HEK293 (cell line): ENCODE data around the gene LRRFIP1.

Source experiments
- CTCF ChIA-PET: fragments of 350-600 bp; formaldehyde crosslinking; extraction: SDS; loops from one replicate; lab custom pipeline; 2021; ENCODE audit warnings: antibody characterized with exemption; lab: Yijun Ruan, JAX
- POLR2A ChIA-PET: fragments of 300-600 bp; formaldehyde crosslinking; extraction: SDS; loops from one replicate; lab custom pipeline; 2020; ENCODE audit warnings: antibody characterized with exemption, inconsistent platforms; lab: Yijun Ruan, JAX
- H3K27ac ChIP-seq: fragments of 200-500 bp; sonication (Bioruptor generic); 2 replicates; pipeline ENCODE4 v1.5.1; 2014; ENCODE audit warnings: low read depth, low read length, control low read depth, inconsistent platforms; ENCODE audit errors: extremely low read depth
- H3K36me3 ChIP-seq, 2 experiments: fragments of 200-500 bp in 1 of 2; sonication (Bioruptor generic) in 1 of 2; 1 replicate in 1 of 2; 2 replicates in 1 of 2; pipeline ENCODE4 v1.5.1; 2014 to 2017; ENCODE audit warnings: inconsistent platforms in 2 of 2, low read length in 2 of 2; ENCODE audit not compliant: control insufficient read depth in 2 of 2, insufficient read depth in 1 of 2
- H3K4me1 ChIP-seq: fragments of 200-500 bp; sonication (Bioruptor generic); 2 replicates; pipeline ENCODE4 v1.5.1; 2014; ENCODE audit warnings: mild to moderate bottlenecking, low read length, inconsistent platforms; ENCODE audit not compliant: control insufficient read depth, insufficient read depth
- H3K4me3 ChIP-seq: 2 replicates; pipeline ENCODE4 v1.5.1; 2011; ENCODE audit warnings: low read depth, mild to moderate bottlenecking, control low read depth, low read length, moderate library complexity
- H3K9me3 ChIP-seq: fragments of 200-500 bp; sonication (Bioruptor generic); 2 replicates; pipeline ENCODE4 v1.5.1; 2014; ENCODE audit warnings: low read depth, low read length, inconsistent platforms; ENCODE audit not compliant: control insufficient read depth, insufficient read depth
- GFI1B ChIP-seq: fragments of 450-650 bp; formaldehyde crosslinking; IDR thresholded peaks from 2 replicates; pipeline ENCODE4 v1.5.1; 2016; ENCODE audit warnings: missing biosample characterization, missing genetic modification characterization
- HOXA7 ChIP-seq: sonication (generic); formaldehyde crosslinking; IDR thresholded peaks from 2 replicates; pipeline ENCODE4 v1.8.1; 2022; ENCODE audit warnings: missing genetic modification reagents, borderline replicate concordance
- PRDM1 ChIP-seq: fragments of 450-650 bp; formaldehyde crosslinking; IDR thresholded peaks from 2 replicates; pipeline ENCODE4; 2016; ENCODE audit warnings: missing biosample characterization, missing genetic modification characterization
- SP7 ChIP-seq: fragments of 450-650 bp; formaldehyde crosslinking; IDR thresholded peaks from 2 replicates; pipeline ENCODE4 v1.5.1; 2016; ENCODE audit warnings: missing biosample characterization, missing genetic modification characterization
- YY1 ChIP-seq: fragments of 450-650 bp; formaldehyde crosslinking; IDR thresholded peaks from 2 replicates; pipeline ENCODE4 v1.5.1; 2018; ENCODE audit warnings: missing biosample characterization, missing genetic modification characterization
- ZBTB7A ChIP-seq: fragments of 450-650 bp; formaldehyde crosslinking; IDR thresholded peaks from 2 replicates; pipeline ENCODE4 v1.5.1; 2016; ENCODE audit warnings: low read depth, missing biosample characterization, missing genetic modification characterization
- ZFP41 ChIP-seq: fragments of 450-650 bp; formaldehyde crosslinking; IDR thresholded peaks from 2 replicates; pipeline ENCODE4 v1.5.1; 2016; ENCODE audit warnings: missing biosample characterization, missing genetic modification characterization, borderline replicate concordance
- ZFP69B ChIP-seq: fragments of 450-650 bp; formaldehyde crosslinking; IDR thresholded peaks from 2 replicates; pipeline ENCODE4 v1.5.1; 2016; ENCODE audit warnings: missing biosample characterization, missing genetic modification characterization
- ZNF10 ChIP-seq: fragments of 450-650 bp; formaldehyde crosslinking; IDR thresholded peaks from 2 replicates; pipeline ENCODE4 v1.5.1; 2017; ENCODE audit warnings: missing biosample characterization, missing genetic modification characterization
- ZNF202 ChIP-seq: fragments of 450-650 bp; formaldehyde crosslinking; IDR thresholded peaks from 2 replicates; pipeline ENCODE4 v1.5.1; 2016; ENCODE audit warnings: missing biosample characterization, missing genetic modification characterization, borderline replicate concordance
- ZNF23 ChIP-seq: fragments of 450-650 bp; formaldehyde crosslinking; IDR thresholded peaks from 2 replicates; pipeline ENCODE4 v1.5.1; 2016; ENCODE audit warnings: missing biosample characterization, missing genetic modification characterization, borderline replicate concordance
- ZNF266 ChIP-seq: fragments of 450-650 bp; formaldehyde crosslinking; IDR thresholded peaks from 2 replicates; pipeline ENCODE4 v1.5.1; 2016; ENCODE audit warnings: missing biosample characterization, missing genetic modification characterization, low read depth
- ZNF48 ChIP-seq: fragments of 450-650 bp; formaldehyde crosslinking; IDR thresholded peaks from 2 replicates; pipeline ENCODE4 v1.5.1; 2016; ENCODE audit warnings: missing biosample characterization, missing genetic modification characterization
- ZNF548 ChIP-seq: fragments of 450-650 bp; formaldehyde crosslinking; IDR thresholded peaks from 2 replicates; pipeline ENCODE4 v1.5.1; 2016; ENCODE audit warnings: missing biosample characterization, missing genetic modification characterization
- ZNF571 ChIP-seq: fragments of 450-650 bp; formaldehyde crosslinking; IDR thresholded peaks from 2 replicates; pipeline ENCODE4 v1.5.0; 2017; ENCODE audit warnings: missing biosample characterization, missing genetic modification characterization
- ZNF610 ChIP-seq: fragments of 450-650 bp; formaldehyde crosslinking; IDR thresholded peaks from 2 replicates; pipeline ENCODE4 v1.5.1; 2016; ENCODE audit warnings: missing biosample characterization, missing genetic modification characterization, borderline replicate concordance
- ZNF701 ChIP-seq: fragments of 450-650 bp; formaldehyde crosslinking; IDR thresholded peaks from 2 replicates; pipeline ENCODE4 v1.5.1; 2016; ENCODE audit warnings: missing biosample characterization, missing genetic modification characterization
- ZNF768 ChIP-seq: fragments of 450-650 bp; formaldehyde crosslinking; IDR thresholded peaks from 2 replicates; pipeline ENCODE4 v1.5.1; 2018; ENCODE audit warnings: missing biosample characterization, mild to moderate bottlenecking, missing genetic modification characterization
- TF ChIP-seq, protein P1 (sequence below): fragments of 450-650 bp; IDR thresholded peaks from 2 replicates; pipeline ENCODE4 v1.5.1; 2018; ENCODE audit warnings: missing biosample characterization, mild to moderate bottlenecking, missing genetic modification characterization
- TF ChIP-seq, protein P2 (sequence below): fragments of 450-650 bp; formaldehyde crosslinking; IDR thresholded peaks from 2 replicates; pipeline ENCODE4; 2016; ENCODE audit warnings: missing biosample characterization, missing genetic modification characterization
- TF ChIP-seq, protein P3 (sequence below): fragments of 450-650 bp; formaldehyde crosslinking; IDR thresholded peaks from 2 replicates; pipeline ENCODE4 v1.5.1; 2016; ENCODE audit warnings: missing biosample characterization, missing genetic modification characterization
- TF ChIP-seq, protein P4 (sequence below): fragments of 450-650 bp; formaldehyde crosslinking; IDR thresholded peaks from 2 replicates; pipeline ENCODE4 v1.5.1; 2016; ENCODE audit warnings: missing biosample characterization, missing genetic modification characterization
- TF ChIP-seq, protein P5 (sequence below): fragments of 450-650 bp; formaldehyde crosslinking; IDR thresholded peaks from 2 replicates; pipeline ENCODE4 v1.5.1; 2017; ENCODE audit warnings: missing biosample characterization, missing genetic modification characterization
- TF ChIP-seq, protein P6 (sequence below): fragments of 450-650 bp; formaldehyde crosslinking; IDR thresholded peaks from 2 replicates; pipeline ENCODE4 v1.5.1; 2016; ENCODE audit warnings: missing biosample characterization, missing genetic modification characterization

Gene LRRFIP1

DNA sequence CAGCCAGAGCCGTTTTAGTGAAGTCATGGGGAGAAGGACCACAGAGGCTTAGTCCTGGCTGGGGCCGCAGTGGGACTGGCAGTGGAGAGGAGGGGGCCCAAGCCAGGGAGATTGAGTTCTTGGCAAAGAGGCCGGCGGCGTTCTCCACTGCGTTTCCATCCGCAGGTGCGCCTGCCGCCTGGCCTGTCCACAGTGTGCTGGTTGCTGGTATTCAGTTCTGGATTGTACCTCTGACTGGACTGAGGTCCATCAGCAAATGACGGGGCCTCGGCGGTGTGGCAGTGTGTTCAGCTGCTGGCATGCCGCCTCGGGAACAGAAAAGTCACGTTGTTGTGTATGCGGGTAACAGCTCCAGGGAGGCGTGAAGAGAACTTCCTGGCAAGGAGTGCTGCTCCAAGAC, 36.8 kb downstream of the LRRFIP1 start (continued):
- TF ChIP-seq ZFP41 (tag by site-specific recombination), result no peak

DNA sequence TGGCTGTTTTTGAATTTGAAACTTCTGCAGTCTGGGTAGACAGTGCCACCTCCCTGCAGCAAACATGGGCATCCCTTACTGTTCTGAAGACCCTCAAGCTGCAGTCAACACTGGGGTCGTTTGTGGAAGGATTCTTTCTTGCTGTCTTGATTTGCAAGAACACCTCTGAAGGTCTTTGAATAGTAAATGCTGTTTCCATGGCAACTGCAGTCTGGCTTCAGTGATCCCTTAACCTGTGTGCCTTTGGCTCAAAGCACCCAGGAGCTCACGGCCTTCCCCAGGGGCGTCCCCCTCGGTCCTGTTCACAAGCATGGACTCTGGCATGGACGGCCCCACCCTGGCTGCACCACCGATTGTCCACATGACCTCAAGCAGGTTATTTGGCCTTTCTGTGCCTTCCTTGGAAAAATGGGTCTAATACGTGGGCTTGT, 38.3 kb downstream of the LRRFIP1 start:
- TF ChIP-seq, protein P1, sequence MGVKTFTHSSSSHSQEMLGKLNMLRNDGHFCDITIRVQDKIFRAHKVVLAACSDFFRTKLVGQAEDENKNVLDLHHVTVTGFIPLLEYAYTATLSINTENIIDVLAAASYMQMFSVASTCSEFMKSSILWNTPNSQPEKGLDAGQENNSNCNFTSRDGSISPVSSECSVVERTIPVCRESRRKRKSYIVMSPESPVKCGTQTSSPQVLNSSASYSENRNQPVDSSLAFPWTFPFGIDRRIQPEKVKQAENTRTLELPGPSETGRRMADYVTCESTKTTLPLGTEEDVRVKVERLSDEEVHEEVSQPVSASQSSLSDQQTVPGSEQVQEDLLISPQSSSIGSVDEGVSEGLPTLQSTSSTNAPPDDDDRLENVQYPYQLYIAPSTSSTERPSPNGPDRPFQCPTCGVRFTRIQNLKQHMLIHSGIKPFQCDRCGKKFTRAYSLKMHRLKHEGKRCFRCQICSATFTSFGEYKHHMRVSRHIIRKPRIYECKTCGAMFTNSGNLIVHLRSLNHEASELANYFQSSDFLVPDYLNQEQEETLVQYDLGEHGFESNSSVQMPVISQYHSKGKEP, result no peak
- TF ChIP-seq ZNF266 (tag by site-specific recombination), result no peak
- TF ChIP-seq ZNF571 (tag by site-specific recombination), result no peak
- TF ChIP-seq ZNF10 (tag by site-specific recombination), result no peak
- no peak for TF ChIP-seq YY1
- TF ChIP-seq ZBTB7A (tag by site-specific recombination), result no peak
- TF ChIP-seq, protein P2, sequence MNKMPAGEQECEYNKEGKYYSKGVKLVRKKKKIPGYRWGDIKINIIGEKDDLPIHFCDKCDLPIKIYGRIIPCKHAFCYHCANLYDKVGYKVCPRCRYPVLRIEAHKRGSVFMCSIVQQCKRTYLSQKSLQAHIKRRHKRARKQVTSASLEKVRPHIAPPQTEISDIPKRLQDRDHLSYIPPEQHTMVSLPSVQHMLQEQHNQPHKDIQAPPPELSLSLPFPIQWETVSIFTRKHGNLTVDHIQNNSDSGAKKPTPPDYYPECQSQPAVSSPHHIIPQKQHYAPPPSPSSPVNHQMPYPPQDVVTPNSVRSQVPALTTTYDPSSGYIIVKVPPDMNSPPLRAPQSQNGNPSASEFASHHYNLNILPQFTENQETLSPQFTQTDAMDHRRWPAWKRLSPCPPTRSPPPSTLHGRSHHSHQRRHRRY (tag by site-specific recombination), result no peak
- no peak for TF ChIP-seq ZNF23 (tag by site-specific recombination)
- TF ChIP-seq ZNF548 (tag by site-specific recombination), result no peak
- no peak for TF ChIP-seq ZNF768 (tag by site-specific recombination)
- no peak for TF ChIP-seq SP7 (tag by site-specific recombination)
- TF ChIP-seq HOXA7, result no peak
- TF ChIP-seq ZNF48 (tag by site-specific recombination), result no peak
- no peak for TF ChIP-seq ZNF202 (tag by site-specific recombination)
- TF ChIP-seq ZNF701 (tag by site-specific recombination), result no peak
- TF ChIP-seq, protein P3, sequence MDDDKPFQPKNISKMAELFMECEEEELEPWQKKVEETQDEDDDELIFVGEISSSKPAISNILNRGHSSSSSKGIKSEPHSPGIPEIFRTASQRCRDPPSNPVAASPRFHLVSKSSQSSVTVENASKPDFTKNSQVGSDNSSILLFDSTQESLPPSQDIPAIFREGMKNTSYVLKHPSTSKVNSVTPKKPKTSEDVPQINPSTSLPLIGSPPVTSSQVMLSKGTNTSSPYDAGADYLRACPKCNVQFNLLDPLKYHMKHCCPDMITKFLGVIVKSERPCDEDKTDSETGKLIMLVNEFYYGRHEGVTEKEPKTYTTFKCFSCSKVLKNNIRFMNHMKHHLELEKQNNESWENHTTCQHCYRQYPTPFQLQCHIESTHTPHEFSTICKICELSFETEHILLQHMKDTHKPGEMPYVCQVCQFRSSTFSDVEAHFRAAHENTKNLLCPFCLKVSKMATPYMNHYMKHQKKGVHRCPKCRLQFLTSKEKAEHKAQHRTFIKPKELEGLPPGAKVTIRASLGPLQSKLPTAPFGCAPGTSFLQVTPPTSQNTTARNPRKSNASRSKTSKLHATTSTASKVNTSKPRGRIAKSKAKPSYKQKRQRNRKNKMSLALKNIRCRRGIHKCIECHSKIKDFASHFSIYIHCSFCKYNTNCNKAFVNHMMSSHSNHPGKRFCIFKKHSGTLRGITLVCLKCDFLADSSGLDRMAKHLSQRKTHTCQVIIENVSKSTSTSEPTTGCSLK, result no peak
- TF ChIP-seq ZFP69B, result no peak
- no peak for TF ChIP-seq ZNF610
- Histone ChIP-seq H3K4me3 (no peak overlapping the region), H3K4me1 (peaks cover 11% of the 10 kb centered on the region), H3K36me3 (peaks cover 0 to 5% of the 10 kb centered on the region in 2 experiments; a peak in 1 of 3 replicates), H3K9me3 (no peaks in the 10 kb centered on the region), H3K27ac (no peak overlapping the region)
- ChIA-PET CTCF (no interaction called here), POLR2A (no interaction called here)

DNA sequence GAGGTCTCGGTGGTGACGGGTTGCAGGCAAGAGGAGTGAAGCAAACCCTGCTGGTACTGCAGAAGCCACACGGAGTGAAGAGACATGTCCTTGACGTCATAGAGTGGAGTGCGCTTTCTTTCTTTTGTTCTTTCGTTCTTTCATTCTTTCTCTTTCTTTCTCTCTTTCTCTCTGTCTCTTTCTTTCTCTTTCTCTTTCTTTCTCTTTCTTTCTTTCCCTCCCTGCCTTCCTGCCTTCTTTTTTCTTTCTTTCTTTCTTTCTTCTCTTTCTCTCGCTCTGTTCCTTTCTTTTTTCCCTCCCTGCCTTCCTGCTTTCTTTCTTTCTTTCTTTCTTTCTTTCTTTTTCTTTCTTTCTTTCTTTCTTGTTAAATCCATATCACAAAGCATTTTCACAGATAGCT, 39.2 kb downstream of the LRRFIP1 start:
- no peak overlapping the region for H3K27ac ChIP-seq
- ChIA-PET POLR2A (no interaction called here), CTCF (interaction anchor here (1.2 kb wide), 1 partner anchor 79 kb away, joined by 3 read pairs; no protein-coding TSS in a partner anchor)
- no peaks in the 10 kb centered on the region for H3K9me3 ChIP-seq
- H3K4me1 ChIP-seq, result peaks cover 11% of the 10 kb centered on the region
- H3K36me3 ChIP-seq, result peaks cover 0 to 5% of the 10 kb centered on the region in 2 experiments; a peak in 1 of 3 replicates
- H3K4me3 ChIP-seq, result no peak overlapping the region
- TF ChIP-seq PRDM1 (tag by site-specific recombination) (peak; percentile 64; the same call in 1 of the 2 replicates), GFI1B (tag by site-specific recombination) (no peak)
- TF ChIP-seq, protein P4, sequence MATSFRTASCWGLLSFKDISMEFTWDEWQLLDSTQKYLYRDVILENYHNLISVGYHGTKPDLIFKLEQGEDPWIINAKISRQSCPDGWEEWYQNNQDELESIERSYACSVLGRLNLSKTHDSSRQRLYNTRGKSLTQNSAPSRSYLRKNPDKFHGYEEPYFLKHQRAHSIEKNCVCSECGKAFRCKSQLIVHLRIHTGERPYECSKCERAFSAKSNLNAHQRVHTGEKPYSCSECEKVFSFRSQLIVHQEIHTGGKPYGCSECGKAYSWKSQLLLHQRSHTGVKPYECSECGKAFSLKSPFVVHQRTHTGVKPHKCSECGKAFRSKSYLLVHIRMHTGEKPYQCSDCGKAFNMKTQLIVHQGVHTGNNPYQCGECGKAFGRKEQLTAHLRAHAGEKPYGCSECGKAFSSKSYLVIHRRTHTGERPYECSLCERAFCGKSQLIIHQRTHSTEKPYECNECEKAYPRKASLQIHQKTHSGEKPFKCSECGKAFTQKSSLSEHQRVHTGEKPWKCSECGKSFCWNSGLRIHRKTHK (tag by site-specific recombination), result no peak
- TF ChIP-seq, protein P5, sequence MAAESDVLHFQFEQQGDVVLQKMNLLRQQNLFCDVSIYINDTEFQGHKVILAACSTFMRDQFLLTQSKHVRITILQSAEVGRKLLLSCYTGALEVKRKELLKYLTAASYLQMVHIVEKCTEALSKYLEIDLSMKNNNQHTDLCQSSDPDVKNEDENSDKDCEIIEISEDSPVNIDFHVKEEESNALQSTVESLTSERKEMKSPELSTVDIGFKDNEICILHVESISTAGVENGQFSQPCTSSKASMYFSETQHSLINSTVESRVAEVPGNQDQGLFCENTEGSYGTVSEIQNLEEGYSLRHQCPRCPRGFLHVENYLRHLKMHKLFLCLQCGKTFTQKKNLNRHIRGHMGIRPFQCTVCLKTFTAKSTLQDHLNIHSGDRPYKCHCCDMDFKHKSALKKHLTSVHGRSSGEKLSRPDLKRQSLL, result no peak
- TF ChIP-seq, protein P6, sequence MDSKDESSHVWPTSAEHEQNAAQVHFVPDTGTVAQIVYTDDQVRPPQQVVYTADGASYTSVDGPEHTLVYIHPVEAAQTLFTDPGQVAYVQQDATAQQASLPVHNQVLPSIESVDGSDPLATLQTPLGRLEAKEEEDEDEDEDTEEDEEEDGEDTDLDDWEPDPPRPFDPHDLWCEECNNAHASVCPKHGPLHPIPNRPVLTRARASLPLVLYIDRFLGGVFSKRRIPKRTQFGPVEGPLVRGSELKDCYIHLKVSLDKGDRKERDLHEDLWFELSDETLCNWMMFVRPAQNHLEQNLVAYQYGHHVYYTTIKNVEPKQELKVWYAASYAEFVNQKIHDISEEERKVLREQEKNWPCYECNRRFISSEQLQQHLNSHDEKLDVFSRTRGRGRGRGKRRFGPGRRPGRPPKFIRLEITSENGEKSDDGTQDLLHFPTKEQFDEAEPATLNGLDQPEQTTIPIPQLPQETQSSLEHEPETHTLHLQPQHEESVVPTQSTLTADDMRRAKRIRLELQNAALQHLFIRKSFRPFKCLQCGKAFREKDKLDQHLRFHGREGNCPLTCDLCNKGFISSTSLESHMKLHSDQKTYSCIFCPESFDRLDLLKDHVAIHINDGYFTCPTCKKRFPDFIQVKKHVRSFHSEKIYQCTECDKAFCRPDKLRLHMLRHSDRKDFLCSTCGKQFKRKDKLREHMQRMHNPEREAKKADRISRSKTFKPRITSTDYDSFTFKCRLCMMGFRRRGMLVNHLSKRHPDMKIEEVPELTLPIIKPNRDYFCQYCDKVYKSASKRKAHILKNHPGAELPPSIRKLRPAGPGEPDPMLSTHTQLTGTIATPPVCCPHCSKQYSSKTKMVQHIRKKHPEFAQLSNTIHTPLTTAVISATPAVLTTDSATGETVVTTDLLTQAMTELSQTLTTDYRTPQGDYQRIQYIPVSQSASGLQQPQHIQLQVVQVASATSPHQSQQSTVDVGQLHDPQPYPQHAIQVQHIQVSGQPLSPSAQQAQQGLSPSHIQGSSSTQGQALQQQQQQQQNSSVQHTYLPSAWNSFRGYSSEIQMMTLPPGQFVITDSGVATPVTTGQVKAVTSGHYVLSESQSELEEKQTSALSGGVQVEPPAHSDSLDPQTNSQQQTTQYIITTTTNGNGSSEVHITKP, result no peak
